ENCODE data around the gene THSD4. TPM values are rescaled to one million over a fixed set of nuclear protein-coding genes. Genes with fewer than 3 reads are reported as not detected.
A peak's percentile ranks its signal among the peaks of the same experiment; 100 is the strongest.

Gene THSD4
- total and polyA plus RNA-seq, 5 donors from 2014 or later, result not detected

- Histone ChIP-seq H3K4me1 (ENCODE audit: control insufficient read depth, insufficient read depth, low read length, poor library complexity, severe bottlenecking) (peaks cover 5% of the 10 kb centered on the region), H3K36me3 (ENCODE audit: control insufficient read depth, insufficient read depth, low read length) (no peaks in the 10 kb centered on the region), H3K9me3 (ENCODE audit: control insufficient read depth in 2 of 2, low read length in 2 of 2) (no peaks in the 10 kb centered on the region), H3K27ac (ENCODE audit: insufficient read depth, low read length, poor library complexity, severe bottlenecking) (no peak overlapping the region), H3K27me3 (ENCODE audit: control insufficient read depth, insufficient read depth, low read length) (peaks cover 14% of the 10 kb centered on the region), H3K4me3 (ENCODE audit: low read depth, low read length) (no peak overlapping the region)
- Mint-ChIP-seq H3K27ac (no peak overlapping the region), H3K36me3 (no peaks in the 10 kb centered on the region), H3K4me3 (peak overlapping the region in 1 of 4 donors; percentile 17), H3K9me3 (peaks cover 0 to 2% (median 0%) of the 10 kb centered on the region in 7 donors), H3K27me3 (peaks cover 54% of the 10 kb centered on the region), H3K4me1 (peaks cover 0 to 8% (median 4%) of the 10 kb centered on the region in 4 donors)
- no peak for ATAC-seq (ENCODE audit: low read depth in 2 of 2)
- no peak for DNase-seq
Observed at GRCh38 chr15:71116942-71117341, 1.7 kb downstream of the THSD4 start.

GRCh38 chr15:71117714-71118305 is 2.5 kb downstream of the THSD4 start:
- ATAC-seq (ENCODE audit: low read depth in 2 of 2) (no peak), DNase-seq (no peak)
- peaks cover 5% of the 10 kb centered on the region for H3K4me1 ChIP-seq (ENCODE audit: control insufficient read depth, insufficient read depth, low read length, poor library complexity, severe bottlenecking)
- H3K4me3 ChIP-seq (ENCODE audit: low read depth, low read length), result no peak overlapping the region
- Mint-ChIP-seq H3K9me3 (peaks cover 0 to 2% (median 0%) of the 10 kb centered on the region in 7 donors), H3K36me3 (no peaks in the 10 kb centered on the region), H3K4me1 (peaks cover 0 to 8% (median 4%) of the 10 kb centered on the region in 4 donors), H3K27me3 (peaks cover 59% of the 10 kb centered on the region), H3K27ac (no peak overlapping the region), H3K4me3 (no peak overlapping the region)
- H3K9me3 ChIP-seq (ENCODE audit: control insufficient read depth in 2 of 2, low read length in 2 of 2), result no peaks in the 10 kb centered on the region
- H3K27ac ChIP-seq (ENCODE audit: insufficient read depth, low read length, poor library complexity, severe bottlenecking), result no peak overlapping the region
- peaks cover 14% of the 10 kb centered on the region for H3K27me3 ChIP-seq (ENCODE audit: control insufficient read depth, insufficient read depth, low read length)
- H3K36me3 ChIP-seq (ENCODE audit: control insufficient read depth, insufficient read depth, low read length), result no peaks in the 10 kb centered on the region

GRCh38 chr15:71118345-71118744 is 3.1 kb downstream of the THSD4 start:
- H3K27ac Mint-ChIP-seq, result no peak overlapping the region
- ATAC-seq (ENCODE audit: low read depth in 2 of 2) (no peak), DNase-seq (no peak)
- H3K4me1 ChIP-seq (ENCODE audit: control insufficient read depth, insufficient read depth, low read length, poor library complexity, severe bottlenecking), result peaks cover 5% of the 10 kb centered on the region
- H3K27me3 ChIP-seq (ENCODE audit: control insufficient read depth, insufficient read depth, low read length), result peaks cover 14% of the 10 kb centered on the region
- peaks cover 0 to 2% (median 0%) of the 10 kb centered on the region in 7 donors for H3K9me3 Mint-ChIP-seq
- no peaks in the 10 kb centered on the region for H3K36me3 Mint-ChIP-seq
- no peaks in the 10 kb centered on the region for H3K9me3 ChIP-seq (ENCODE audit: control insufficient read depth in 2 of 2, low read length in 2 of 2)
- H3K27ac ChIP-seq (ENCODE audit: insufficient read depth, low read length, poor library complexity, severe bottlenecking), result no peak overlapping the region
- peaks cover 0 to 8% (median 4%) of the 10 kb centered on the region in 4 donors for H3K4me1 Mint-ChIP-seq
- H3K4me3 ChIP-seq (ENCODE audit: low read depth, low read length), result no peak overlapping the region
- H3K4me3 Mint-ChIP-seq, result no peak overlapping the region
- H3K36me3 ChIP-seq (ENCODE audit: control insufficient read depth, insufficient read depth, low read length), result no peaks in the 10 kb centered on the region
- peaks cover 59% of the 10 kb centered on the region for H3K27me3 Mint-ChIP-seq

GRCh38 chr15:71118881-71119632 is 3.8 kb downstream of the THSD4 start:
- Histone ChIP-seq H3K9me3 (ENCODE audit: control insufficient read depth in 2 of 2, low read length in 2 of 2) (no peaks in the 10 kb centered on the region), H3K36me3 (ENCODE audit: control insufficient read depth, insufficient read depth, low read length) (no peaks in the 10 kb centered on the region), H3K27ac (ENCODE audit: insufficient read depth, low read length, poor library complexity, severe bottlenecking) (no peak overlapping the region), H3K4me3 (ENCODE audit: low read depth, low read length) (no peak overlapping the region), H3K4me1 (ENCODE audit: control insufficient read depth, insufficient read depth, low read length, poor library complexity, severe bottlenecking) (peaks cover 5% of the 10 kb centered on the region), H3K27me3 (ENCODE audit: control insufficient read depth, insufficient read depth, low read length) (peaks cover 14% of the 10 kb centered on the region)
- Mint-ChIP-seq H3K36me3 (no peaks in the 10 kb centered on the region), H3K27ac (no peak overlapping the region), H3K4me3 (no peak overlapping the region), H3K9me3 (peaks cover 0 to 2% (median 0%) of the 10 kb centered on the region in 7 donors), H3K4me1 (peaks cover 0 to 8% (median 4%) of the 10 kb centered on the region in 4 donors), H3K27me3 (peaks cover 54% of the 10 kb centered on the region)
- ATAC-seq (ENCODE audit: low read depth in 2 of 2), result no peak
- DNase-seq, result no peak

GRCh38 chr15:71120428-71120944 is 5.2 kb downstream of the THSD4 start:
- Histone ChIP-seq H3K9me3 (ENCODE audit: control insufficient read depth in 2 of 2, low read length in 2 of 2) (no peaks in the 10 kb centered on the region), H3K27me3 (ENCODE audit: control insufficient read depth, insufficient read depth, low read length) (peaks cover 14% of the 10 kb centered on the region), H3K4me3 (ENCODE audit: low read depth, low read length) (no peak overlapping the region), H3K27ac (ENCODE audit: insufficient read depth, low read length, poor library complexity, severe bottlenecking) (no peak overlapping the region), H3K36me3 (ENCODE audit: control insufficient read depth, insufficient read depth, low read length) (no peaks in the 10 kb centered on the region), H3K4me1 (ENCODE audit: control insufficient read depth, insufficient read depth, low read length, poor library complexity, severe bottlenecking) (peaks cover 5% of the 10 kb centered on the region)
- Mint-ChIP-seq H3K4me1 (peaks cover 0 to 8% (median 4%) of the 10 kb centered on the region in 4 donors), H3K27me3 (peaks cover 47% of the 10 kb centered on the region), H3K4me3 (no peak overlapping the region), H3K27ac (no peak overlapping the region), H3K9me3 (peaks cover 0 to 2% (median 0%) of the 10 kb centered on the region in 7 donors), H3K36me3 (no peaks in the 10 kb centered on the region)
- no peak for ATAC-seq (ENCODE audit: low read depth in 2 of 2)
- DNase-seq, result no peak

- H3K4me1 Mint-ChIP-seq, result peaks cover 0 to 4% (median 1%) of the 10 kb centered on the region in 4 donors
- no peak overlapping the region for H3K27ac Mint-ChIP-seq
- Histone ChIP-seq H3K27me3 (ENCODE audit: control insufficient read depth, insufficient read depth, low read length) (peaks cover 10% of the 10 kb centered on the region), H3K27ac (ENCODE audit: insufficient read depth, low read length, poor library complexity, severe bottlenecking) (no peak overlapping the region), H3K9me3 (ENCODE audit: control insufficient read depth in 2 of 2, low read length in 2 of 2) (no peaks in the 10 kb centered on the region), H3K4me1 (ENCODE audit: control insufficient read depth, insufficient read depth, low read length, poor library complexity, severe bottlenecking) (no peaks in the 10 kb centered on the region), H3K4me3 (ENCODE audit: low read depth, low read length) (no peak overlapping the region), H3K36me3 (ENCODE audit: control insufficient read depth, insufficient read depth, low read length) (no peaks in the 10 kb centered on the region)
- peaks cover 0 to 2% (median 0%) of the 10 kb centered on the region in 7 donors for H3K9me3 Mint-ChIP-seq
- H3K27me3 Mint-ChIP-seq, result peaks cover 42% of the 10 kb centered on the region
- ATAC-seq (ENCODE audit: low read depth in 2 of 2) (no peak), DNase-seq (no peak)
- H3K4me3 Mint-ChIP-seq, result no peak overlapping the region
- no peaks in the 10 kb centered on the region for H3K36me3 Mint-ChIP-seq
Observed at GRCh38 chr15:71121442-71121841, 6.2 kb downstream of the THSD4 start.

- ATAC-seq (ENCODE audit: low read depth in 2 of 2) (no peak), DNase-seq (no peak)
- no peaks in the 10 kb centered on the region for H3K4me1 Mint-ChIP-seq
- Histone ChIP-seq H3K27ac (ENCODE audit: insufficient read depth, low read length, poor library complexity, severe bottlenecking) (no peak overlapping the region), H3K27me3 (ENCODE audit: control insufficient read depth, insufficient read depth, low read length) (no peaks in the 10 kb centered on the region), H3K36me3 (ENCODE audit: control insufficient read depth, insufficient read depth, low read length) (no peaks in the 10 kb centered on the region), H3K4me1 (ENCODE audit: control insufficient read depth, insufficient read depth, low read length, poor library complexity, severe bottlenecking) (no peaks in the 10 kb centered on the region), H3K4me3 (ENCODE audit: low read depth, low read length) (no peak overlapping the region), H3K9me3 (ENCODE audit: control insufficient read depth in 2 of 2, low read length in 2 of 2) (no peaks in the 10 kb centered on the region)
- peaks cover 20% of the 10 kb centered on the region for H3K27me3 Mint-ChIP-seq
- no peaks in the 10 kb centered on the region for H3K36me3 Mint-ChIP-seq
- H3K9me3 Mint-ChIP-seq, result peaks cover 0 to 2% (median 0%) of the 10 kb centered on the region in 7 donors
- no peak overlapping the region for H3K4me3 Mint-ChIP-seq
- no peak overlapping the region for H3K27ac Mint-ChIP-seq
Observed at GRCh38 chr15:71124937-71125790, 9.9 kb downstream of the THSD4 start.
